Right ventricle myocardium inferior (tissue), 1 donor: ENCODE results near the gene CHMP4A. TPM values are rescaled to one million over a fixed set of nuclear protein-coding genes. Genes with fewer than 3 reads are reported as not detected.

ENCODE experiments used
- ATAC-seq: fragments of 200-7000 bp; cut with Tn5 transposase; one replicate; pipeline ENCODE4 v1.9.1; 2020; ENCODE audit warnings: mild to moderate bottlenecking, moderate library complexity
- DNase-seq: peaks from one replicate; pipeline ENCODE4 v3.0.0; 2021; ENCODE audit errors: missing footprints
- intact Hi-C: fragments of 100-400 bp; cut with DNase I; formaldehyde crosslinking; loops from one replicate; pipeline ENCODE4 v1.11.0; 2022
- total RNA-seq: library from RNA; stranded (reverse); fragmentation: NEBNext Ultra II Directional; extraction: Animal tissue kit (Norgen Biotek cat#: 25700); gene quantifications from one replicate; pipeline ENCODE4 v1.2.1, GENCODE V29; 2021
- donor health status: DM: no; HTN: yes; CAD: no; lungs with severe emphysema.

CHMP4A gene
- total RNA-seq, 1 donor from 2014 or later: 28.5 TPM

- no peak for DNase-seq
- intact Hi-C loops: loop anchor here (5.0 kb wide), 2 partner anchors 40 to 110 kb away; partner anchors contain the start of genes DHRS1, NOP9, PSME2 and RNF31
- no peak for ATAC-seq
These were observed 26.3 kb downstream of the CHMP4A start for GRCh38 chr14:24186831-24187538.

GRCh38 chr14:24185741-24186140 lies 27.5 kb downstream of the CHMP4A start:
- ATAC-seq (no peak), DNase-seq (peak; percentile 55)
- intact Hi-C loops: loop anchor here (5.0 kb wide), 2 partner anchors 38 to 112 kb away; partner anchors contain the start of genes DHRS1, NOP9, PSME2 and RNF31

GRCh38 chr14:24185026-24185425 lies 28.3 kb downstream of the CHMP4A start:
- no peak for ATAC-seq
- intact Hi-C loops: loop anchor here (5.0 kb wide), 2 partner anchors 38 to 112 kb away; partner anchors contain the start of genes DHRS1, NOP9, PSME2 and RNF31
- DNase-seq: no peak

- peak; percentile 44 for DNase-seq
- intact Hi-C loops: no loop called here
- ATAC-seq: no peak
These were observed 29.0 kb downstream of the CHMP4A start for GRCh38 chr14:24184104-24184970.

GRCh38 chr14:24183014-24183481 lies 30.2 kb downstream of the CHMP4A start:
- no peak for DNase-seq
- no peak for ATAC-seq
- intact Hi-C loops: no loop called here

GRCh38 chr14:24182110-24182882 lies 31.0 kb downstream of the CHMP4A start:
- ATAC-seq (no peak), DNase-seq (no peak)
- intact Hi-C loops: no loop called here

GRCh38 chr14:24181371-24182077 lies 31.8 kb downstream of the CHMP4A start:
- ATAC-seq (no peak), DNase-seq (no peak)
- intact Hi-C loops: no loop called here

- intact Hi-C loops: no loop called here
- DNase-seq (no peak), ATAC-seq (peak; percentile 50)
These were observed 33.1 kb downstream of the CHMP4A start for GRCh38 chr14:24179961-24180796.

- intact Hi-C loops: no loop called here
- ATAC-seq (no peak), DNase-seq (no peak)
These were observed 33.9 kb downstream of the CHMP4A start for GRCh38 chr14:24179294-24179960.

- DNase-seq: no peak
- no peak for ATAC-seq
- intact Hi-C loops: no loop called here
These were observed 34.7 kb downstream of the CHMP4A start for GRCh38 chr14:24178399-24179178.

GRCh38 chr14:24177891-24178290 lies 35.4 kb downstream of the CHMP4A start:
- no peak for DNase-seq
- no peak for ATAC-seq
- intact Hi-C loops: no loop called here

GRCh38 chr14:24177041-24177825 lies 36.1 kb downstream of the CHMP4A start:
- ATAC-seq (no peak), DNase-seq (no peak)
- intact Hi-C loops: no loop called here

GRCh38 chr14:24176599-24176998 lies 36.7 kb downstream of the CHMP4A start:
- intact Hi-C loops: no loop called here
- no peak for DNase-seq
- ATAC-seq: no peak

GRCh38 chr14:24172871-24173281 lies 40.4 kb downstream of the CHMP4A start:
- no peak for DNase-seq
- intact Hi-C loops: no loop called here
- ATAC-seq: no peak

GRCh38 chr14:24172261-24172860 lies 40.9 kb downstream of the CHMP4A start:
- DNase-seq: peak; percentile 60
- ATAC-seq: no peak
- intact Hi-C loops: no loop called here
